OCI-LY7 (cell line): ENCODE measurements around the gene HCFC1R1. TPM values are rescaled to one million over a fixed set of nuclear protein-coding genes. Genes with fewer than 3 reads are reported as not detected.

Experiments
- BruUV-seq: library from RNA; stranded (reverse); fragments of 400-500 nt; replicated peaks from 2 replicates; lab custom pipeline; 2021; lab: Mats Ljungman, UMichigan
- CTCF ChIA-PET: fragments of 300-600 bp; sonication (Branson Sonifier 250); formaldehyde crosslinking; loops from one replicate; lab custom pipeline; 2022; ENCODE audit warnings: antibody characterized with exemption; ENCODE audit not compliant: unreplicated experiment; lab: Charles Lee
- POLR2A ChIA-PET: fragments of 300-600 bp; sonication (Branson Sonifier 250); formaldehyde crosslinking; loops from one replicate; lab custom pipeline; 2022; ENCODE audit warnings: antibody characterized with exemption; lab: Charles Lee
- DNase-seq: peaks from one replicate; pipeline ENCODE4 v3.0.0-alpha.2; 2015; ENCODE audit warnings: low spot score
- H2AFZ ChIP-seq: fragments of 200-600 bp; sonication (generic), shearing (Covaris generic); 2 replicates; pipeline ENCODE4 v1.6.1; 2014; ENCODE audit warnings: mild to moderate bottlenecking, antibody characterized with exemption, low read length, moderate library complexity
- H3K27ac ChIP-seq: fragments of 200-600 bp; sonication (generic); 2 replicates; pipeline ENCODE4 v1.5.1; 2014; ENCODE audit warnings: mixed run types, low read depth, mild to moderate bottlenecking, moderate library complexity, low read length, inconsistent platforms; ENCODE audit not compliant: poor library complexity, severe bottlenecking
- H3K36me3 ChIP-seq: fragments of 200-600 bp; sonication (generic); 2 replicates; pipeline ENCODE4 v1.6.1; 2014; ENCODE audit warnings: mild to moderate bottlenecking, antibody characterized with exemption, low read length, moderate library complexity, mixed read lengths; ENCODE audit not compliant: insufficient read depth
- H3K4me1 ChIP-seq: fragments of 200-600 bp; sonication (generic); 2 replicates; pipeline ENCODE4 v1.5.1; 2014; ENCODE audit warnings: mild to moderate bottlenecking, low read length; ENCODE audit not compliant: insufficient read depth, poor library complexity, severe bottlenecking
- H3K4me2 ChIP-seq: fragments of 200-600 bp; sonication (generic); 2 replicates; pipeline ENCODE4 v1.6.1; 2014; ENCODE audit warnings: mild to moderate bottlenecking, low read length
- H3K4me3 ChIP-seq: fragments of 200-600 bp; sonication (generic); 2 replicates; pipeline ENCODE4 v1.5.1; 2014; ENCODE audit warnings: mild to moderate bottlenecking, low read depth, low read length; ENCODE audit not compliant: poor library complexity, severe bottlenecking
- H3K79me2 ChIP-seq: fragments of 200-600 bp; sonication (generic); 2 replicates; pipeline ENCODE4 v1.6.1; 2016; ENCODE audit warnings: low read depth, mild to moderate bottlenecking, low read length, moderate library complexity, mixed read lengths; ENCODE audit not compliant: insufficient read depth
- H3K9me2 ChIP-seq: fragments of 200-600 bp; sonication (generic); 2 replicates; pipeline ENCODE4 v1.6.1; 2016; ENCODE audit warnings: mild to moderate bottlenecking, low read length, mixed read lengths; ENCODE audit not compliant: insufficient read depth
- H3K9me3 ChIP-seq: fragments of 200-600 bp; sonication (generic); 2 replicates; pipeline ENCODE4 v1.6.1; 2014; ENCODE audit warnings: mild to moderate bottlenecking, mixed run types, low read length, mixed read lengths
- H4K20me1 ChIP-seq: fragments of 200-600 bp; sonication (generic); 2 replicates; pipeline ENCODE4 v1.6.1; 2014; ENCODE audit warnings: mild to moderate bottlenecking, antibody characterized with exemption, low read length, moderate library complexity, mixed read lengths; ENCODE audit not compliant: insufficient read depth
- EZH2phosphoT487 ChIP-seq: fragments of 200-600 bp; sonication (generic); IDR thresholded peaks from 2 replicates; pipeline ENCODE4 v1.6.1; 2018; ENCODE audit warnings: low read depth, borderline replicate concordance, mild to moderate bottlenecking, mixed run types, antibody characterized with exemption, low read length, moderate library complexity, mixed read lengths
- intact Hi-C: fragments of 100-400 bp; cut with micrococcal nuclease; formaldehyde crosslinking; loops from one replicate; pipeline ENCODE4 v1.10.0; 2022; ENCODE audit not compliant: unreplicated experiment
- total RNA-seq, 2 experiments: library from RNA; depleted of rRNA in 1 of 2; stranded (reverse); fragments of >200 nt in 1 of 2; shearing (Covaris generic) in 1 of 2; gene quantifications; 2 replicates each; pipeline ENCODE4 v1.2.3, GENCODE V29; 2014 to 2022
- TF ChIP-seq, protein P1 (sequence below): fragments of 200-600 bp; sonication (generic); conservative IDR thresholded peaks from 2 replicates; pipeline ENCODE4 v1.5.1; 2014; ENCODE audit warnings: mild to moderate bottlenecking, antibody characterized with exemption, low read length, moderate library complexity, mixed read lengths

Gene HCFC1R1
- total RNA-seq, 2 experiments from 2014 or later, result 29.1 to 39.4 TPM

DNA sequence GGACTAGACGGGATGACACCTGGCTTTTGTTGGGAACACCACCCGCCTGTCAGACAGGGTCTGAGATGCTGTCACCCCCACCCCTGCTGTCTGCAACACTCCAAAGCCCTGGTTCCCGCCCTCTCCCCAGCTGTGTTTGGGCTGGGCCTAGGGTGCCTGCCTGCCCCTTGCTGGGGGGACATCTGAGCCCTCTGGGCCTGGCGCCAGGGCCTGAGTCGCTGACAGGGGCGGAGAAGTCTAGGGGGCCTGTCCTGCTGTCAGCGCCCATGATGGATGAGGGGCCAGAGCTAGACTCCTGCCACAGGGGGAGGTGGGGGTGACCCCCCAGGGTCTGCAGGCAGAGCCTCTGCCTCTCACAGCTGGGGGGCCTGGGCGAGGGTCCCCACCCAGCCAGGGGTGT, 35.9 kb downstream of the HCFC1R1 start:
- Histone ChIP-seq H3K9me3 (no peaks in the 10 kb centered on the region), H3K4me1 (peaks cover 13% of the 10 kb centered on the region), H3K9me2 (no peaks in the 10 kb centered on the region), H3K4me3 (no peak overlapping the region), H3K4me2 (no peak overlapping the region), H3K36me3 (no peaks in the 10 kb centered on the region), H2AFZ (no peak overlapping the region), H3K79me2 (no peaks in the 10 kb centered on the region), H3K27ac (no peak overlapping the region), H4K20me1 (no peaks in the 10 kb centered on the region)
- intact Hi-C loops, result no loop called here
- TF ChIP-seq, protein P1, sequence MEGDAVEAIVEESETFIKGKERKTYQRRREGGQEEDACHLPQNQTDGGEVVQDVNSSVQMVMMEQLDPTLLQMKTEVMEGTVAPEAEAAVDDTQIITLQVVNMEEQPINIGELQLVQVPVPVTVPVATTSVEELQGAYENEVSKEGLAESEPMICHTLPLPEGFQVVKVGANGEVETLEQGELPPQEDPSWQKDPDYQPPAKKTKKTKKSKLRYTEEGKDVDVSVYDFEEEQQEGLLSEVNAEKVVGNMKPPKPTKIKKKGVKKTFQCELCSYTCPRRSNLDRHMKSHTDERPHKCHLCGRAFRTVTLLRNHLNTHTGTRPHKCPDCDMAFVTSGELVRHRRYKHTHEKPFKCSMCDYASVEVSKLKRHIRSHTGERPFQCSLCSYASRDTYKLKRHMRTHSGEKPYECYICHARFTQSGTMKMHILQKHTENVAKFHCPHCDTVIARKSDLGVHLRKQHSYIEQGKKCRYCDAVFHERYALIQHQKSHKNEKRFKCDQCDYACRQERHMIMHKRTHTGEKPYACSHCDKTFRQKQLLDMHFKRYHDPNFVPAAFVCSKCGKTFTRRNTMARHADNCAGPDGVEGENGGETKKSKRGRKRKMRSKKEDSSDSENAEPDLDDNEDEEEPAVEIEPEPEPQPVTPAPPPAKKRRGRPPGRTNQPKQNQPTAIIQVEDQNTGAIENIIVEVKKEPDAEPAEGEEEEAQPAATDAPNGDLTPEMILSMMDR, result no peak
- no peak for TF ChIP-seq EZH2phosphoT487
- ChIA-PET POLR2A (no interaction called here), CTCF (no interaction called here)
- BruUV-seq, result no TSS peak
- no peak for DNase-seq

DNA sequence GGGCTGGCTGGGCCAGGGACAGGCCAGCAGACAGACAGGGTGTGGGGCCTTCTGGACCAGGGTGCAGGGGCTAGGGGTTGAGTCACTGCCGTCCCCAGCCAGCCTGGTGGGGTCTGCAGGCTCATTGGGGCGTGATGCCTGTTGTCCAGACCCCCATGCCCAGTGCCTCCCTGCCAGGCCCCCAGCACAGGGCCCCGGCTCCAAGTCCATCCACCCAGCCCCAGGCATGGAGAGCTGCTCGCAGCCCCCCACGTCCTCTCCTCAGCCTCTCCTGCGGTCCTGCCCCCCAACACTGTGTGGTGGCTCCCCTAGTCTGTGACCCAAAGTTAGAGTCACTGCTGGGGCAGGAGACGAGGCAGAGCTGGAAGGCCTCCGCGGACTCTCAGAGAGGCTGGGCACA, 36.5 kb downstream of the HCFC1R1 start:
- TF ChIP-seq, protein P1, result no peak
- TF ChIP-seq EZH2phosphoT487, result no peak
- ChIA-PET POLR2A (no interaction called here), CTCF (no interaction called here)
- Histone ChIP-seq H3K4me1 (peaks cover 19% of the 10 kb centered on the region), H3K9me3 (no peaks in the 10 kb centered on the region), H3K4me2 (no peak overlapping the region), H3K27ac (no peak overlapping the region), H4K20me1 (no peaks in the 10 kb centered on the region), H3K9me2 (no peaks in the 10 kb centered on the region), H3K79me2 (no peaks in the 10 kb centered on the region), H2AFZ (no peak overlapping the region), H3K4me3 (no peak overlapping the region), H3K36me3 (no peaks in the 10 kb centered on the region)
- BruUV-seq, result no TSS peak
- intact Hi-C loops, result no loop called here
- DNase-seq, result no peak

DNA sequence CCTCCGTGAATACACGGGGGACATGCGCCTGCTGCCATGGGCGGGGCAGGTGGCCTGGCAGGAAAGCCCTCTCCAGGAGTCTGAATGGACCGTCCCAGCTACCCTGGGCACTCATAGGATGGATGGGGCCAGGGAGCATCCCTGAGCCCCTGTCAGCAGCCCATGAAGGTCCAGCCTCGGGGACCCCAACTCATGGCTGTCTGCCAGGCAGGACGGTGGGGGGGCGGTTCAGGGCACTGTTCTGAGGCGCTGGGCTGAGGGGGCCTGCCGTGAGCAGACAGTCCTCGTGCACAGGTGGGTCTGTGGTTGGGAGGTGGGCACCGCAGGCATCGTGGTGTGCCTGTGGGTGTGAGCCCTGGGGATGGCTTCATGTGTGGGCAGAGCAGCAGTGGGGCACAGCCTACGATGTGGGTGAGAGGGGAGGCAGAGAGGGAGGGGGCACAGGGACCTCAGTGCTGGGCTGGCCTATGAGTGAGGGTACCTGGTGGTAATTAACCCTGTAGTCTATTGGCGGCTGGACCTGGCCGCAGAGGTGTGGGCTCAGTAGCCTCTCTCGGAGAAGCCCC, 37.0 kb downstream of the HCFC1R1 start:
- intact Hi-C loops, result no loop called here
- no peaks in the 10 kb centered on the region for H3K79me2 ChIP-seq
- TF ChIP-seq, protein P1, result no peak
- TF ChIP-seq EZH2phosphoT487, result no peak
- BruUV-seq, result no TSS peak
- no peak overlapping the region for H3K27ac ChIP-seq
- no peak for DNase-seq
- H3K9me2 ChIP-seq, result no peaks in the 10 kb centered on the region
- POLR2A ChIA-PET, result no interaction called here
- no peak overlapping the region for H2AFZ ChIP-seq
- CTCF ChIA-PET, result no interaction called here
- no peaks in the 10 kb centered on the region for H3K36me3 ChIP-seq
- no peaks in the 10 kb centered on the region for H4K20me1 ChIP-seq
- no peak overlapping the region for H3K4me3 ChIP-seq
- no peaks in the 10 kb centered on the region for H3K9me3 ChIP-seq
- H3K4me1 ChIP-seq, result peaks cover 24% of the 10 kb centered on the region
- no peak overlapping the region for H3K4me2 ChIP-seq
